ENCODE measurements around the gene MYOF. TPM values are rescaled to one million over a fixed set of nuclear protein-coding genes. Genes with fewer than 3 reads are reported as not detected.

The MYOF gene
- total RNA-seq, 4 donors from 2014 or later: 4.1 to 10.3 (median 6.3) TPM

GRCh38 chr10:93336678-93337077 is 145.5 kb downstream of the MYOF start:
- ATAC-seq (no peak), DNase-seq (no peak)
- Histone ChIP-seq H3K9me3 (no peaks in the 10 kb centered on the region), H3K36me3 (peaks cover 0 to 5% of the 10 kb centered on the region in 2 donors), H3K27ac (no peak overlapping the region), H3K4me3 (no peak overlapping the region), H3K27me3 (no peaks in the 10 kb centered on the region), H3K4me1 (no peaks in the 10 kb centered on the region)
- TF ChIP-seq, protein P1, sequence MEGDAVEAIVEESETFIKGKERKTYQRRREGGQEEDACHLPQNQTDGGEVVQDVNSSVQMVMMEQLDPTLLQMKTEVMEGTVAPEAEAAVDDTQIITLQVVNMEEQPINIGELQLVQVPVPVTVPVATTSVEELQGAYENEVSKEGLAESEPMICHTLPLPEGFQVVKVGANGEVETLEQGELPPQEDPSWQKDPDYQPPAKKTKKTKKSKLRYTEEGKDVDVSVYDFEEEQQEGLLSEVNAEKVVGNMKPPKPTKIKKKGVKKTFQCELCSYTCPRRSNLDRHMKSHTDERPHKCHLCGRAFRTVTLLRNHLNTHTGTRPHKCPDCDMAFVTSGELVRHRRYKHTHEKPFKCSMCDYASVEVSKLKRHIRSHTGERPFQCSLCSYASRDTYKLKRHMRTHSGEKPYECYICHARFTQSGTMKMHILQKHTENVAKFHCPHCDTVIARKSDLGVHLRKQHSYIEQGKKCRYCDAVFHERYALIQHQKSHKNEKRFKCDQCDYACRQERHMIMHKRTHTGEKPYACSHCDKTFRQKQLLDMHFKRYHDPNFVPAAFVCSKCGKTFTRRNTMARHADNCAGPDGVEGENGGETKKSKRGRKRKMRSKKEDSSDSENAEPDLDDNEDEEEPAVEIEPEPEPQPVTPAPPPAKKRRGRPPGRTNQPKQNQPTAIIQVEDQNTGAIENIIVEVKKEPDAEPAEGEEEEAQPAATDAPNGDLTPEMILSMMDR (IDR thresholded peaks at IDR 0.05 in 4 of 5, conservative IDR thresholded peaks at IDR 0.05 in 1 of 5): no peak
- no peak for TF ChIP-seq POLR2A (IDR thresholded peaks at IDR 0.05)
- in situ Hi-C loops (cut with MboI; ENCODE audit: low sequenced_read_pairs in 4 of 4): no loop called here
- intact Hi-C loops (cut with DNase I; ENCODE audit: low total_unique reads): no loop called here

DNA sequence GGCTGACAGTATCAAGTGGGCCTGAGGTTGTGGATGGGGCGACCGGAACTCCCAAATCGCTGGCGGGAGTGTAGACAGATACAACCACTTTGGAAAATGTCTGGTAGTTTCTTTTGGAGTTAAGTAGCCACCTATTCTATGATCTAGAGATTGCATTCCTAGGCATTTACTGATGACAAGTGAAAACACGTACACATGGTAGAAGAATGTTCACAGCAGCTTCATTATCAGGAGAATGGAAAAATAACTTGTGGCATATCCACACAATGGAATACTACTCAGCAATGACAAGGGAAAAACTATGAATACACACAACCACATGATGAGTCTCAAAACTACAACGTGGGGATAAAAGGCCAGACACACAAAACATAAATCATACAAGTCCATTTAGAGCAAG is 146.0 kb downstream of the MYOF start:
- Histone ChIP-seq H3K36me3 (peaks cover 0 to 5% of the 10 kb centered on the region in 2 donors), H3K4me1 (no peaks in the 10 kb centered on the region), H3K27ac (no peak overlapping the region), H3K4me3 (no peak overlapping the region), H3K27me3 (no peaks in the 10 kb centered on the region), H3K9me3 (no peaks in the 10 kb centered on the region)
- in situ Hi-C loops (cut with MboI; ENCODE audit: low sequenced_read_pairs in 4 of 4) (no loop called here), intact Hi-C loops (cut with DNase I; ENCODE audit: low total_unique reads) (no loop called here)
- DNase-seq: no peak
- TF ChIP-seq, protein P1 (IDR thresholded peaks at IDR 0.05 in 4 of 5, conservative IDR thresholded peaks at IDR 0.05 in 1 of 5): no peak
- no peak for TF ChIP-seq POLR2A (IDR thresholded peaks at IDR 0.05)
- ATAC-seq: no peak

GRCh38 chr10:93334901-93335327 is 147.2 kb downstream of the MYOF start:
- H3K4me3 ChIP-seq: no peak overlapping the region
- intact Hi-C loops (cut with DNase I; ENCODE audit: low total_unique reads): no loop called here
- no peak overlapping the region for H3K27ac ChIP-seq
- H3K36me3 ChIP-seq: peaks cover 0 to 5% of the 10 kb centered on the region in 2 donors
- TF ChIP-seq POLR2A (IDR thresholded peaks at IDR 0.05): no peak
- TF ChIP-seq, protein P1 (IDR thresholded peaks at IDR 0.05 in 4 of 5, conservative IDR thresholded peaks at IDR 0.05 in 1 of 5): no peak
- DNase-seq (no peak), ATAC-seq (no peak)
- no peaks in the 10 kb centered on the region for H3K27me3 ChIP-seq
- in situ Hi-C loops (cut with MboI; ENCODE audit: low sequenced_read_pairs in 4 of 4): no loop called here
- no peaks in the 10 kb centered on the region for H3K9me3 ChIP-seq
- no peaks in the 10 kb centered on the region for H3K4me1 ChIP-seq

- Histone ChIP-seq H3K4me3 (no peak overlapping the region), H3K36me3 (peaks cover 0 to 5% of the 10 kb centered on the region in 2 donors), H3K9me3 (no peaks in the 10 kb centered on the region), H3K4me1 (no peaks in the 10 kb centered on the region), H3K27ac (no peak overlapping the region), H3K27me3 (no peaks in the 10 kb centered on the region)
- no peak for DNase-seq
- intact Hi-C loops (cut with DNase I; ENCODE audit: low total_unique reads): no loop called here
- ATAC-seq: no peak
- TF ChIP-seq POLR2A (IDR thresholded peaks at IDR 0.05): no peak
- TF ChIP-seq, protein P1 (IDR thresholded peaks at IDR 0.05 in 4 of 5, conservative IDR thresholded peaks at IDR 0.05 in 1 of 5): no peak
- in situ Hi-C loops (cut with MboI; ENCODE audit: low sequenced_read_pairs in 4 of 4): no loop called here
Observed at GRCh38 chr10:93334181-93334580, 148.0 kb downstream of the MYOF start.
